Mucosa of rectum (tissue), 2 donors: ENCODE results near the gene REG1B.
"Not testable (repeated sequence)": the region's sequence is repeated elsewhere in the genome, so short reads cannot be mapped to it uniquely, and the experiment has no call there.

Source experiments
- H3K27ac ChIP-seq, 2 donors: one replicate each; pipeline ENCODE4 v1.7.0; 2013; ENCODE audit warnings: inconsistent platforms in 2 of 2, low read depth in 2 of 2, low read length in 2 of 2
- H3K27me3 ChIP-seq, 2 donors: one replicate each; pipeline ENCODE4 v1.7.0; 2013; ENCODE audit warnings: low read length in 2 of 2; ENCODE audit not compliant: control insufficient read depth in 2 of 2, insufficient read depth in 2 of 2
- H3K36me3 ChIP-seq, 2 donors: one replicate each; pipeline ENCODE4 v1.7.0; 2013; ENCODE audit warnings: low read length in 2 of 2; ENCODE audit not compliant: control insufficient read depth in 2 of 2, insufficient read depth in 2 of 2
- H3K4me1 ChIP-seq, 2 donors: one replicate each; pipeline ENCODE4 v1.7.0; 2013; ENCODE audit warnings: low read length in 2 of 2, mild to moderate bottlenecking in 1 of 2; ENCODE audit not compliant: control insufficient read depth in 2 of 2, insufficient read depth in 2 of 2
- H3K4me3 ChIP-seq, 2 donors: one replicate each; pipeline ENCODE4 v1.7.0; 2013; ENCODE audit warnings: low read length in 2 of 2
- H3K9ac ChIP-seq, 2 donors: one replicate each; pipeline ENCODE4 v1.7.0; 2013; ENCODE audit warnings: low read length in 2 of 2, low read depth in 1 of 2, mild to moderate bottlenecking in 1 of 2
- H3K9me3 ChIP-seq, 2 donors: one replicate each; pipeline ENCODE4 v1.7.0; 2013; ENCODE audit warnings: low read length in 2 of 2; ENCODE audit not compliant: control insufficient read depth in 2 of 2
- donor health status: healthy.
- donor health status: Normal muscosa, but diverticular disease.

Gene REG1B

GRCh38 chr2:79086255-79086654 is 1.5 kb downstream of the REG1B start:
- Histone ChIP-seq H3K9ac (no peak overlapping the region), H3K27ac (no peak overlapping the region), H3K4me1 (no peaks in the 10 kb centered on the region), H3K9me3 (no peaks in the 10 kb centered on the region), H3K27me3 (peaks cover 7 to 29% of the 10 kb centered on the region in 2 donors), H3K36me3 (no peaks in the 10 kb centered on the region), H3K4me3 (no peak overlapping the region)

GRCh38 chr2:79085382-79085781 is 2.4 kb downstream of the REG1B start:
- Histone ChIP-seq H3K36me3 (no peaks in the 10 kb centered on the region), H3K27ac (no peak overlapping the region), H3K4me1 (no peaks in the 10 kb centered on the region), H3K27me3 (peaks cover 7 to 29% of the 10 kb centered on the region in 2 donors), H3K4me3 (no peak overlapping the region), H3K9ac (no peak overlapping the region), H3K9me3 (no peaks in the 10 kb centered on the region)

DNA sequence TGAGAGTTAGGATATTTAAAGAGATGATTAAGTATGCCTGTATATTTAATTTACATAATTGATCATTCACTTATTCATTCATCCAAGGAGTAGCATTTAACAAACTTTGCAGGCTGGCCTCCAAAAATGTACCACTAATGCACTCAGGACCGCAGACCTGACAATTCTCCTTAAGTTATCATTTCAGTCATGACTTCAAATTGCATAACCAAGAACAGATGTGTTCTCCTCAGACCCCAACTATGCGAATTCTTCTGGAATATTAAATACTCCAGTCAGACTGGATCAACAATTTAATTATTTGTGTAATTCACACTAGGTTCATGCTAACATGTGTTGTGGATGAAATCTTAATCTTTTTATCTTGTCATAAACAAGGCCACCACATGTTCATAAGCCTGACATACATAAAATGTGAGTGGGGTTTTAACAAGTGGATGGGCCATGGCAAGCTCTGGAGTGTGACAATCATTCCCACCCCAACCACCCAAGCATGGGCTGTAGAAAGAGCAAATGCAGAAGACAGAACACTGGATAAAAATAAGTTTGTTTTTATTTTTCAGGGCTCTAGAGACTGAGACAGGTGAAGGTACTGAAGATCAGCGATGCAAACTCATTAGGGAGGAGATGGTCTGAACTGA is 3.2 kb downstream of the REG1B start:
- Histone ChIP-seq H3K27me3 (peaks cover 7 to 29% of the 10 kb centered on the region in 2 donors), H3K4me3 (no peak overlapping the region), H3K9ac (no peak overlapping the region), H3K36me3 (no peaks in the 10 kb centered on the region), H3K9me3 (no peaks in the 10 kb centered on the region), H3K4me1 (no peaks in the 10 kb centered on the region), H3K27ac (no peak overlapping the region)

DNA sequence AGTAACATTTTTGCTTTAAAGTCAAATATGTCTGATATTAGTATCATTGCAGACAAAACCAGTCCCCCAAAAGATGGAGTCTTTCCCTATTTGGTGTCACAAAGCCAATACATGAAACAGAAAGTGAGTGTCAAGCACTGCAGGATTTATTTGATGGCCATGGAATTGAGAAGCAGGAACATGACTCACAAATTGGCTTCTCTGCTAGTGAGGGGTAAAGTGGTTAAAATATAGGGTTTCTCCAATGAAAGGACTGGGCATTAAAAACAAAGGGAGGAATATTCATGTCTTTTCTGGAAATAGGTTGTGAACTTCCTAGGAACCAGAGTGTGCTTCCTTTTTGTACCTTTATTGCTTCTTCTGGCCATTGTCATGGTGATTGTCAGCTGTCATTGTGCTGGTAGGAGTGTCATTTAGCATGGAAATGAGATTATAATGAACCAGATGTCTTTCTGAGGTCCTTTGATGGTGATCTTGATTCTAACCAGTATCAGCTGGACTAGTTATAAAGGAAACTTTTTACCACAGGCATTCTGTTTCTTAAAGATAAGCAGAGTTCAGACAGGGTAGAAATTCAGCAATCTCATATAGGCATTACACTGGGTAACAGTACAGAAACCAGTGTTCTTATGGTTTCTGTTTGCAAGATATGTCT is 4.1 kb downstream of the REG1B start:
- no peaks in the 10 kb centered on the region for H3K4me1 ChIP-seq
- H3K4me3 ChIP-seq, result no peak overlapping the region
- no peaks in the 10 kb centered on the region for H3K36me3 ChIP-seq
- H3K9me3 ChIP-seq, result no peaks in the 10 kb centered on the region
- peaks cover 7 to 29% of the 10 kb centered on the region in 2 donors for H3K27me3 ChIP-seq
- no peak overlapping the region for H3K9ac ChIP-seq
- no peak overlapping the region for H3K27ac ChIP-seq

- Histone ChIP-seq H3K36me3 (no peaks in the 10 kb centered on the region), H3K9me3 (no peaks in the 10 kb centered on the region), H3K4me1 (no peaks in the 10 kb centered on the region), H3K27ac (no peak overlapping the region), H3K4me3 (no peak overlapping the region), H3K27me3 (peaks cover 7 to 29% of the 10 kb centered on the region in 2 donors), H3K9ac (no peak overlapping the region)
Observed at GRCh38 chr2:79082987-79083386, 4.8 kb downstream of the REG1B start.

GRCh38 chr2:79071078-79071477 is 16.7 kb downstream of the REG1B start:
- Histone ChIP-seq H3K9ac (no peak overlapping the region), H3K4me1 (no peaks in the 10 kb centered on the region), H3K9me3 (no peaks in the 10 kb centered on the region), H3K27ac (no peak overlapping the region), H3K36me3 (no peaks in the 10 kb centered on the region), H3K4me3 (no peak overlapping the region), H3K27me3 (no peaks in the 10 kb centered on the region)

DNA sequence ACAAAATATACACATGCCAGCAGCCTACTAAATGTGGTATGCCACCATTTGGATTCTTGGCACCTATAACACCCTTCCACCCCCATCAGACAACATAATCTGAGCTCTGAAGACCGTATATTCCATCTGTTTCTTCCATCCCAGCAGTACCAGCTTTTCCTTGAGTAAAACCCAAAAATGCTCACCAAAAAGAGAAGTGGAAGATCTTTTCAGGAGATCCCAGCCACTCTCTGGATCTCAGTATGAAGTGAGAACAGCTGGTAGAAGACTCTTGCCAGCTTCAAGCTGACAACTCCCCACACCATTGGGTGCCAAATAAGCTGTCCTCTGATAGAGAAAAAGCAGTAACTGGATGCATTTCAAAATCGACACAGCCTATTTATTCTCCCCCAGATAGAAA is 22.6 kb downstream of the REG1B start:
- H3K4me1 ChIP-seq, result no peaks in the 10 kb centered on the region
- H3K4me3 ChIP-seq, result no peak overlapping the region
- H3K9me3 ChIP-seq, result no peaks in the 10 kb centered on the region
- H3K36me3 ChIP-seq, result no peaks in the 10 kb centered on the region
- no peak overlapping the region for H3K27ac ChIP-seq
- no peaks in the 10 kb centered on the region for H3K27me3 ChIP-seq
- H3K9ac ChIP-seq, result no peak overlapping the region

DNA sequence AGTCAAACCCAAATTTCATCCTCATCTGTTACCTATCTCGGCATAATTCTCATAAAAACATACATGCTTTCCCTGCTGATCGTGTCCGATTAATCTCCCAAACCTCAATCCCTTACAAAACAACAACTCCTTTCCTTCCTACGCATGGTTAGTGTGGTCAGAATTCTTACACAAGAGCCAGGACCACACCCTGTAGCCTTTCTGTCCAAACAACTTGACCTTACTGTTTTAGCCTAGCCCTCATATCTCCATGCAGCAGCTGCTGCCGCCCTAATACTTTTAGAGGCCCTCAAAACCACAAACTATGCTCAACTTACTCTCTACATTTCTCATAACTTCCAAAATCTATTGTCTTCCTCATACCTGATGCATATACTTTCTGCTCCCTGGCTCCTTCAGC is 33.0 kb downstream of the REG1B start:
- H3K27ac ChIP-seq, H3K36me3 ChIP-seq, H3K9ac ChIP-seq, H3K9me3 ChIP-seq, H3K4me1 ChIP-seq, H3K27me3 ChIP-seq, H3K4me3 ChIP-seq: not testable (repeated sequence)

DNA sequence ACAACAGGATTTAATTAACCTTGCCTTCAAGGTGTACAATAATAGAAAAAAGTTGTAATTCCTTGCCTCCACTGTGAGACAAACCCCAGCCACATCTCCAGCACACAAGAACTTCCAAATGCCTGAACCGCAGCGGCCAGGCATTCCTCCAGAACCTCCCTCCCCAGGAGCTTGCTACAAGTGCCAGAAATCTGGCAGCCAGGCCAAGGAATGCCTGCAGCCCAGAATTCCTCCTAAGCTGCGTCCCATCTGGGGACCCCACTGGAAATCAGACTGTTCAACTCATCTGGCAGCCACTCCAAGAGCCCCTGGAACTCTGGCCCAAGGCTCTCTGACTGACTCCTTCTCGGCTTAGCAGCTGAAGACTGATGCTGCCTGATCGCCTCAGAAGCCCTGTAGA is 34.3 kb downstream of the REG1B start:
- H3K27ac ChIP-seq, H3K36me3 ChIP-seq, H3K27me3 ChIP-seq, H3K9me3 ChIP-seq, H3K9ac ChIP-seq, H3K4me3 ChIP-seq, H3K4me1 ChIP-seq: not testable (repeated sequence)

- Histone ChIP-seq H3K4me3 (no peak overlapping the region), H3K9me3 (no peaks in the 10 kb centered on the region), H3K27ac (no peak overlapping the region), H3K27me3 (no peaks in the 10 kb centered on the region), H3K36me3 (no peaks in the 10 kb centered on the region), H3K4me1 (no peaks in the 10 kb centered on the region), H3K9ac (no peak overlapping the region)
Observed at GRCh38 chr2:79041032-79041448, 46.8 kb downstream of the REG1B start.
